MCF 10A (cell line): ENCODE results near the gene TRIM71. TPM values are rescaled to one million over a fixed set of nuclear protein-coding genes. Genes with fewer than 3 reads are reported as not detected.
"Not testable (repeated sequence)": the region's sequence is repeated elsewhere in the genome, so short reads cannot be mapped to it uniquely, and the experiment has no call there.

Source experiments
- BruUV-seq: library from RNA; stranded (reverse); fragments of 400-500 nt; replicated peaks from 2 replicates; lab custom pipeline; 2021; lab: Mats Ljungman, UMichigan
- CTCF ChIA-PET: fragments of 300-600 bp; sonication (Branson Sonifier 250); formaldehyde crosslinking; extraction: SDS; loops from one replicate; lab custom pipeline; 2021; ENCODE audit warnings: antibody characterized with exemption, inconsistent platforms; lab: Yijun Ruan, JAX
- POLR2A ChIA-PET: fragments of 300-600, 350-650 bp; sonication (Branson Sonifier 250); formaldehyde crosslinking; extraction: SDS; loops from one replicate; lab custom pipeline; 2020; ENCODE audit warnings: antibody characterized with exemption, inconsistent platforms; lab: Yijun Ruan, JAX
- DNase-seq: peaks from one replicate; pipeline ENCODE4 v3.0.0-alpha.2; 2018; ENCODE audit not compliant: unreplicated experiment
- H3K27ac Mint-ChIP-seq: one replicate; pipeline ENCODE4 v1.8.0; 2022; ENCODE audit warnings: mild to moderate bottlenecking, low read depth, mixed read lengths; ENCODE audit not compliant: unreplicated experiment
- H3K27me3 Mint-ChIP-seq: one replicate; pipeline ENCODE4 v1.8.0; 2022; ENCODE audit warnings: mixed read lengths; ENCODE audit not compliant: insufficient read depth, unreplicated experiment
- H3K36me3 Mint-ChIP-seq: one replicate; pipeline ENCODE4 v1.8.0; 2022; ENCODE audit warnings: mild to moderate bottlenecking, moderate library complexity, mixed read lengths; ENCODE audit not compliant: insufficient read depth, unreplicated experiment
- H3K4me1 Mint-ChIP-seq: one replicate; pipeline ENCODE4 v1.8.0; 2022; ENCODE audit warnings: mixed read lengths; ENCODE audit not compliant: insufficient read depth, unreplicated experiment
- H3K4me3 Mint-ChIP-seq: one replicate; pipeline ENCODE4 v1.8.0; 2022; ENCODE audit warnings: mild to moderate bottlenecking, moderate library complexity, mixed read lengths; ENCODE audit not compliant: unreplicated experiment
- H3K9me3 Mint-ChIP-seq: one replicate; pipeline ENCODE4 v1.8.0; 2022; ENCODE audit warnings: mixed read lengths; ENCODE audit not compliant: unreplicated experiment
- intact Hi-C: fragments of 100-400 bp; cut with micrococcal nuclease; formaldehyde crosslinking; loops from 2 replicates; pipeline ENCODE4 v1.14.1; 2022
- total RNA-seq: library from RNA; stranded (reverse); gene quantifications from 2 replicates; pipeline ENCODE4 v1.2.3, GENCODE V29; 2022
- TF ChIP-seq, protein P1 (sequence below): fragments of 200-600 bp; IDR thresholded peaks from one replicate; pipeline ENCODE4 v1.8.0; 2022; ENCODE audit warnings: antibody characterized with exemption, mild to moderate bottlenecking; ENCODE audit not compliant: unreplicated experiment

Gene TRIM71
- total RNA-seq, 1 experiment from 2014 or later, result 0.05 TPM

DNA sequence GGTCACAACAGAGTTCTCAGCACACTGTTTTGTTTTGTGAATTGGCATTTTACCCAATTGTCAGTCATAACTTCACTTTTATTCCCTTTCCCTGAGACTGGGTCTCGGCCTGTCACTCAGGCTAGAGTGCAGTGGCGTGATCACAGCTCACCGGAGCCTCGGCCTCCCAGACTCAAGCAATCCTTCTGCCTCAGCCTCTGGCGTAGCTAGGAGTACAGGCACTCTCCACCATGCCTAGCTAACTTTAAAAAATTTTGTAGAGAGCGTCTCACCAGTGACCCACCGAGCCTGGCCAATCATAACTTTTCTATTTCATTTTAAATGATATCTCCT, 26.5 kb downstream of the TRIM71 start:
- DNase-seq, result no peak
- no peaks in the 10 kb centered on the region for H3K27me3 Mint-ChIP-seq
- TF ChIP-seq, protein P1, sequence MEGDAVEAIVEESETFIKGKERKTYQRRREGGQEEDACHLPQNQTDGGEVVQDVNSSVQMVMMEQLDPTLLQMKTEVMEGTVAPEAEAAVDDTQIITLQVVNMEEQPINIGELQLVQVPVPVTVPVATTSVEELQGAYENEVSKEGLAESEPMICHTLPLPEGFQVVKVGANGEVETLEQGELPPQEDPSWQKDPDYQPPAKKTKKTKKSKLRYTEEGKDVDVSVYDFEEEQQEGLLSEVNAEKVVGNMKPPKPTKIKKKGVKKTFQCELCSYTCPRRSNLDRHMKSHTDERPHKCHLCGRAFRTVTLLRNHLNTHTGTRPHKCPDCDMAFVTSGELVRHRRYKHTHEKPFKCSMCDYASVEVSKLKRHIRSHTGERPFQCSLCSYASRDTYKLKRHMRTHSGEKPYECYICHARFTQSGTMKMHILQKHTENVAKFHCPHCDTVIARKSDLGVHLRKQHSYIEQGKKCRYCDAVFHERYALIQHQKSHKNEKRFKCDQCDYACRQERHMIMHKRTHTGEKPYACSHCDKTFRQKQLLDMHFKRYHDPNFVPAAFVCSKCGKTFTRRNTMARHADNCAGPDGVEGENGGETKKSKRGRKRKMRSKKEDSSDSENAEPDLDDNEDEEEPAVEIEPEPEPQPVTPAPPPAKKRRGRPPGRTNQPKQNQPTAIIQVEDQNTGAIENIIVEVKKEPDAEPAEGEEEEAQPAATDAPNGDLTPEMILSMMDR, result no peak
- no peaks in the 10 kb centered on the region for H3K9me3 Mint-ChIP-seq
- H3K36me3 Mint-ChIP-seq, result no peaks in the 10 kb centered on the region
- H3K27ac Mint-ChIP-seq, result no peak overlapping the region
- intact Hi-C loops, result no loop called here
- CTCF ChIA-PET, result interaction anchor here (1.0 to 1.9 kb wide), 3 partner anchors 10 to 69 kb away, joined by 4 to 6 read pairs (median 5); no protein-coding TSS in a partner anchor
- BruUV-seq, result no TSS peak
- H3K4me3 Mint-ChIP-seq, result no peak overlapping the region
- peaks cover 6% of the 10 kb centered on the region for H3K4me1 Mint-ChIP-seq
- POLR2A ChIA-PET, result interaction anchor here (1.0 to 1.1 kb wide), 2 partner anchors 12 to 16 kb away, joined by 3 to 4 read pairs; no protein-coding TSS in a partner anchor

DNA sequence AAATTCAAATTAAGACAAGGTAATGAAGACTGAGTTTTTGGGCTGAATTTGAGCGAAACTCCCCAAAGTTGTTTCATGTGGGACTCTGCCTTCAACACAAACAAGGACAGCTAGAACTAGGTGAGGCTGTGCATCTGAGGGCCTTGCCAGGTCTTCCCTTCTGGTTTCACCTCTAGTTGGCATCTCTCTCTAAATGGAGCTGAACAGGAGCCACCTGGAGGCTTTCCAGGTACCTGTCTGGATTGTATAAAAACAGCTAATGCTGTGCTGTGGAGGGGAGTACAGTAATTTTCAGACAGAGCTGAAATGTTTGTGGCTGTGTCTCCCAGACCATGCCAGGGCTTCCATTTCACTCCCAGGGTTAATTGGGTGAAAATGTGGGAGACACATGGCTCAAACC, 27.1 kb downstream of the TRIM71 start:
- H3K4me3 Mint-ChIP-seq, result no peak overlapping the region
- ChIA-PET CTCF (interaction anchor here (1.0 to 1.9 kb wide), 4 partner anchors 10 to 68 kb away, joined by 3 to 6 read pairs (median 4); no protein-coding TSS in a partner anchor), POLR2A (interaction anchor here (0.6 to 1.1 kb wide), 3 partner anchors 12 to 365 kb away, joined by 3 to 4 read pairs (median 3); no protein-coding TSS in a partner anchor)
- H3K4me1 Mint-ChIP-seq, result peaks cover 6% of the 10 kb centered on the region
- H3K27ac Mint-ChIP-seq, result no peak overlapping the region
- H3K9me3 Mint-ChIP-seq, result no peaks in the 10 kb centered on the region
- DNase-seq, result peak; percentile 9
- no peaks in the 10 kb centered on the region for H3K27me3 Mint-ChIP-seq
- intact Hi-C loops, result no loop called here
- H3K36me3 Mint-ChIP-seq, result no peaks in the 10 kb centered on the region
- BruUV-seq, result no TSS peak
- TF ChIP-seq, protein P1, result no peak

- BruUV-seq, intact Hi-C loops, H3K27ac Mint-ChIP-seq, H3K4me1 Mint-ChIP-seq, H3K27me3 Mint-ChIP-seq, H3K9me3 Mint-ChIP-seq, H3K36me3 Mint-ChIP-seq, H3K4me3 Mint-ChIP-seq, DNase-seq: not testable (repeated sequence)
- ChIA-PET CTCF (interaction anchor here (1.0 to 1.9 kb wide), 4 partner anchors 11 to 68 kb away, joined by 3 to 6 read pairs (median 4); no protein-coding TSS in a partner anchor), POLR2A (interaction anchor here (1.1 kb wide), 1 partner anchor 27 kb away, joined by 6 read pairs; no protein-coding TSS in a partner anchor)
Measured at GRCh38 chr3:32845546-32845945, 27.7 kb downstream of the TRIM71 start.

GRCh38 chr3:32847045-32847444, 29.2 kb downstream of the TRIM71 start:
- POLR2A ChIA-PET, H3K4me1 Mint-ChIP-seq, BruUV-seq, H3K27ac Mint-ChIP-seq, DNase-seq, intact Hi-C loops, H3K36me3 Mint-ChIP-seq, H3K27me3 Mint-ChIP-seq, H3K9me3 Mint-ChIP-seq, H3K4me3 Mint-ChIP-seq: not testable (repeated sequence)
- CTCF ChIA-PET, result interaction anchor here (0.5 to 0.9 kb wide), 3 partner anchors 11 to 105 kb away, joined by 3 to 4 read pairs (median 3); no protein-coding TSS in a partner anchor

- Mint-ChIP-seq H3K4me3 (no peak overlapping the region), H3K4me1 (no peaks in the 10 kb centered on the region), H3K9me3 (no peaks in the 10 kb centered on the region), H3K27ac (no peak overlapping the region), H3K36me3 (no peaks in the 10 kb centered on the region), H3K27me3 (no peaks in the 10 kb centered on the region)
- intact Hi-C loops, result no loop called here
- no TSS peak for BruUV-seq
- no peak for DNase-seq
- TF ChIP-seq, protein P1, result no peak
- CTCF ChIA-PET, result no interaction called here
- POLR2A ChIA-PET, result interaction anchor here (0.7 kb wide), 1 partner anchor 56 kb away, joined by 3 read pairs; no protein-coding TSS in a partner anchor
Measured at GRCh38 chr3:32847528-32847927, 29.7 kb downstream of the TRIM71 start.
